Measurements from ENCODE around the gene LSM2.
"Not testable (repeated sequence)": the region's sequence is repeated elsewhere in the genome, so short reads cannot be mapped to it uniquely, and the experiment has no call there.

The LSM2 gene

DNA sequence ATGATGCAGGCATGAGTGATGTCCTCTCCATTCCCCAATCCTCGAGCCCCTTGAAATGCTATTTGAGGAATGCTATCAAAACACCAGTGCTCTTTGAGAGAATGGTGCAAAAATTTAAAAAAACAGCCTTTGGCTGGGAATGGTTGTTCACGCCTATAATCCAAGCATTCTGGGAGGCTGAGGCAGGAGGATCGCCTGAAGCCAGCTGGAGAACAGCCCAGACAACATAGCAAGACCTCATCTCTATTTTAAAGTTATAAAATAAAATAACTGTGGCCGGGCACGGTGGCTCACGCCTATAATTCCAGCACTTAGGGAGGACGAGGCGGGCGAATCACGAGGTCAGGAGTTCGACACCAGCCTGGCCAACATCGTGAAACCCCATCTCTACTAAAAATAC is 7.0 kb downstream of the LSM2 start:
- no peak for DNase-seq

DNA sequence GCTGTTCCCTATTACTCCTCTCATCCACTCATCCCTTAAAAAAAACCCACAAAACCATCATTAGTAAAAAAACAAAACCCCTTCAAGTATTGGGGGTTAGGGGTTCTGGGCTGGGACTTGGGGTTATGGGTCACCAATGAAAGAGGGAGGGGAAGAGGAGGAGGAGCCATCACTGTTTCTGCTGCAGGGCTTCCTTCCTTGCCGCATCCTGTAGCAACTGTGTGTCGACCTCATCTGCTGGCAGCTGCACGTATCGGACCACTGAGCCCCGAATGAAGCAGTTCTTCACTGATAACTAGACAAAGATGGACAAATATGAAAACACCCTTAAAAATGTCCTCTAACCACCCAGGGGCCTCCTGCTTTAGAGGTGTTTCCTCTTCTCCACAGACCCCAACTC is 9.2 kb downstream of the LSM2 start:
- DNase-seq = no peak

- no peak for DNase-seq
Measured at GRCh38 chr6:31796993-31797385, 9.8 kb downstream of the LSM2 start.

- peak; percentile 97 for DNase-seq
Measured at GRCh38 chr6:31795616-31796298, 11.0 kb downstream of the LSM2 start, which contains the start of gene VARS1. Gene VARS1 (minus strand): TSS chr6:31795752. CDS start chr6:31795217, 535 bp downstream.

GRCh38 chr6:31794866-31795615 is 11.7 kb downstream of the LSM2 start:
- DNase-seq = peak; percentile 93

DNA sequence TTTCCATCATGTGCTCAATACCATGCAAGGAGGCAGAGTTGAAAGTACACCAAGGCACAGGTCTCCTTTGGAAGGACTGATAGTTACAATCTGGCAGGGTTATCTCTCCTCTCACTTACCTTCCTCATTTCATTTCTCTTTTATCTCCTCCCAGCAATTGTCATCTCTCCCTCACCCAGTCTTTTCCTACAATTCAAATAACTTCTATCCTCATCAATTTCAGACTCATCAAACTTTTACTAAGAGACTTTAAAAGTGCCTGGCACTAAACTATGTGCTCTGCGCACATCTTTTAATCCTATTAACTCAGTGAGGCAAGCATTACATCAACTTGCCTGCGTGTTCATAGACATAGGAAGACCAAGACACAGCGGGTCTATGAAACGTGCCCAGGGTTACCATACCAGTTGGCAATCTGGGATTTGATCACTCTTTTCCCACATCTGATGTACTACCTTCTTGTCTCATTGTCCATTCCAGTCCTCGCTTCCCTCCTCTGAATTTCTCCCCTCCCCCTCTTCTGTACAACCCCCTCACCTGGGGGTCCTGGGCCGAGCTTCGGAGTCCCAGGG is 12.4 kb downstream of the LSM2 start:
- peak; percentile 63 for DNase-seq

GRCh38 chr6:31793927-31794245 is 12.9 kb downstream of the LSM2 start:
- DNase-seq = not testable (repeated sequence)

DNA sequence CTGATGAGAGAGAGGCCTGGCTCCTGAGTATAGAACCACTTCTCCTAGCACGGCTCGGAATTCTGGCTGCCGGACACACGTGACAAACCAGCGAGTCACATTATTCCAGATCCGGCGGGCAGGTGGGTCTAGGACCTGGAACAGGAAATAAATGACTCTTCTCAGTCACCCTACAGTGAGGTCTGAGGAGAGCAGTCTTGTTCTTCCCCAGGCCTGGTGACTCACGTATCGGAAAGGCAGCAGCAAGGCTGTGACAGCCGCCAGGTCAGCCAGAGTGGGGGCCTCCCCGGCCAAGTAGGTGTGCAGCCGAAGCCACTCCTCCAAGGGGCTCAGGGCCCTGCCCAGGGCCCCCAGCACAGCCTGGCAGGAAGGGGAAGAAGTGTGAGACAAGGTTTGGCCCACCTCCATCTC is 14.0 kb downstream of the LSM2 start:
- no peak for DNase-seq

GRCh38 chr6:31792090-31792374 is 14.7 kb downstream of the LSM2 start:
- DNase-seq = no peak

DNA sequence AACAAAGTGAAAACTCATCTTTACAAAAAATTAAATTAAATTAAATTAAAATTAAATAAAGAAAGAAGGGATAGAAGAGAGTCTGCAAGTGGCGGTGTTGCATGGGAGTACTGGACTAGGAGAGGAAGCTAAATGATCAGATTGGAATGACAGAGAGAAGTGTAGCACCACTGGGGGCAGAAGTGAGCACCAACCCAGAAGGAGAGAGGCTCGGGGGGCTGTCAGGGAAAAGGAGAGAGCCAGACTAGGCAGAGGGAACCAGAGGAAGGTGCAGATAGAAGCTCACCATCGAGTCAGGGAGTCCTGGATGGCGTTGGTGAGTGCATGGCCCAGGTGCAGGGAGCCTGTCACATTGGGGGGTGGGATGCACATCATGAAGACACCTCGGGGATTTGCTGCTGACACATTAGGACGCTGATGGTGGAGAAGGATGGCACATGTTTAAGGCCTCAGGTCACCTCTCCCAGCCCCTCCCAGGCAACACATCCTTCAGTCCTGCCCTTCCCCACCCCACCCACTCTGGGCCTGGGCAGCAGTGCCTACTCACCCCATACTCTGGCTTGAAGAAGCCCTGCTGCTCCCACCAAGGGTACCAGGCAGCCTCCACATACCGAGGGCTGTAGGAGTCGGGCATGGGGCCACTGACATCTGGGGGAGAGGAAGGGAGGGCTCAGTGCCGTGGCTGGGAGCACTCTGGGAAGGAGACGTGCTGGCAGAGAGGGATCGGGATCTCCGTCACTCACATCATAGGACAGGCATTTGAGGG is 15.3 kb downstream of the LSM2 start:
- DNase-seq = peak; percentile 43

DNA sequence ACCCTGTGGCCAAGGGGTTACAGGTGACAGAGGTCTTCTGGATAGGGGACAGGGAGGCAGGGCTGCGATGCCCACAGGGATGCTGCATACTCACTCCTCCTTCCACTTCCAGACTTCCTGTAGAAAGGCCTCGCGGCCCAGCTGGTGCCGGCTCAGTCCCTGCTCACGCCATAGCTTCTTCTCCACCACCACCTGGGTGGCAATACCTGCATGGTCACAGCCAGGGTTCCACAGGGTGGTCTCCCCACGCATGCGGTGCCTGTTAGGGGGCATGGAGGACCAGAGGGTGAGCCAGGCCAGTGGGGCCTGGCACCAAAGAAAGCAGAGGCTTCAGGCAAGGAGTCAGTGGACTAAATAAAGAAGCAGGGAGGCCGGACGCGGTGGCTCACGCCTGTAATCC is 21.3 kb downstream of the LSM2 start:
- DNase-seq = no peak

- DNase-seq = no peak
Measured at GRCh38 chr6:31784098-31784925, 22.5 kb downstream of the LSM2 start.

DNA sequence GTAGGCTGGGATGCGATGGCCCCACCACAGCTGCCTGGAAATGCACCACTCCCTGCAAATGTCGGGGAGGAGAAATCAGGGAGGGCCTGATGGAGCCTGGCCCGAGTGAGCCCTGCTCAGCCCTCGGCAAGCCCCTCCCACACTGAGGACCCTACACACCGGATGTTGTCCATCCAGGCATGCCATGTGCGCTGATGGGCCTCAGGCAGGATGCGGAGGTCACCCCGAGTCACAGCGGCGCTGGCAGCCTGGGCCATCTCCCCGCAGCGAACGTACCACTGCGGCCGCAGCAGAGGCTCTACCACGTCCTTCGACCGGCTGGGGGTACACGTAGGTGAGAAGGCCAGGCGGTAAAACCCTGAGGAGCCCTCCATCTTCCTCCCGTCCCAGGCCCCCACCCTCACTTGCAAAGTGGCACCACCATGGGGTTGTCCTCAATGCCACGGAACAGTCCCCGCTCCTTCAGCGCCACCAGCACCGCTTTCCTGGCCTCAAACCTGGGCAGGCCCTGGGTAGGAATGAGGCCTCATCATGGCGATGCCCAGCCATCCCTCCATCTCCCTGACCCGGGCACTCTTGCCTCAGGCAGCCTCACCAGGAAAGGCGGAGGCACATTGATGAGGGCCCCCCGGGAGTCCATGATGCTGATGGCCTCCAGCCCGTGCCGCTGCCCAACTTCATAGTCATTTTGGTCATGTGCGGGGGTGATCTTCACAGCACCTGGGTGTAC is 24.5 kb downstream of the LSM2 start:
- no peak for DNase-seq

- no peak for DNase-seq
Measured at GRCh38 chr6:31781244-31782125, 25.3 kb downstream of the LSM2 start.

GRCh38 chr6:31780507-31781243 is 26.1 kb downstream of the LSM2 start:
- no peak for DNase-seq

DNA sequence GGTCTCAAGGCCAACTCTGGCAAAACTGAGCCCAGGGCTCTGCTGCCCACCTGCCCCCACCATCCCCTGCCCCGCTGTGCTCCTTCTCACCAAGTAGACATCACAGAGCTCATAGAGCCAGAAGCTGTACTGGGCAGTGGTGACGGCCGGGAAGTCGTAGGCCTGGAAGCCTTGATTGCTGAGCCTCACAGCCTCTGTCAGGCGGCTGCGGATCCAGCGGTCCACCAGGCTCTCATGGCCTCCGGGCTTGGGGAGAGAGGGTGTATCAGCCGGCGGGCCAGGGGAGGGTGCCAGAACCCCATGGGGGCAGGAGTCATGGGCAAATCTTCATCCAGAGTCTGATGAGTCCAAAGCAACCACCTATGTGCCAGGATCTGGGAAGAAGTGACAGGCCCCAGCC is 26.9 kb downstream of the LSM2 start:
- no peak for DNase-seq

GRCh38 chr6:31778999-31779885 is 27.5 kb downstream of the LSM2 start:
- DNase-seq = no peak

DNA sequence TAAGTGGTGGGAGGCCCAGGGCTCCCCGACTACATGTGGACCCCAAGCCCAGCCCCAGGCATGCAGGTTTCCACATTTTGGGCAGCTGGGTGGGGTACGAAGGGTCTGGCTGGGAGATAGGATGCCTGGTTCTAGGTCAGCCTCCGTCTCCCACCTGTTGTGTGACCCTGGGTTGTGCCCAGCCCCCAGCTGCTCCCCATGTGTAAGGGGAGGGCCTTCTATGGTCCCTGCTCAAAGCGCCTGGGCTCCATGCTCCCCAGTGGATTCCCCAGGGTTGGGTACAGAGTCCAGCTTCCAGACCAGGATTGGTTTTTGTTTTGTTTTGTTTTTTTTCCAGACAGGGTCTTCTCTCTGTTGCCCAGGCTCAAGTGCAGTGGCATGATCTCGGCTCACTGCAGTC is 28.6 kb downstream of the LSM2 start:
- no peak for DNase-seq

- no peak for DNase-seq
Measured at GRCh38 chr6:31777667-31778050, 29.1 kb downstream of the LSM2 start.
